ENCODE measurements around the gene NUB1. TPM values are rescaled to one million over a fixed set of nuclear protein-coding genes. Genes with fewer than 3 reads are reported as not detected.

NUB1 gene
- total RNA-seq, 1 donor = 50.7 TPM

- H3K27ac ChIP-seq (ENCODE audit: low read depth, low read length) = no peak overlapping the region
- H3K79me2 ChIP-seq (ENCODE audit: insufficient read depth, low read length) = no peaks in the 10 kb centered on the region
- H3K4me3 ChIP-seq (ENCODE audit: insufficient read depth, low read length) = no peak overlapping the region
- peaks cover 3% of the 10 kb centered on the region for H3K27me3 ChIP-seq (ENCODE audit: insufficient read depth, low read length)
- no peaks in the 10 kb centered on the region for H3K36me3 ChIP-seq (ENCODE audit: insufficient read depth, low read length)
- peaks cover 6% of the 10 kb centered on the region for H3K9me3 ChIP-seq (ENCODE audit: low read depth, low read length)
- no peak for TF ChIP-seq CTCF (IDR thresholded peaks at IDR 0.05; ENCODE audit: extremely low read depth, low read depth, low read length)
- H3K4me2 ChIP-seq (ENCODE audit: insufficient read depth, low read length) = no peak overlapping the region
- no peaks in the 10 kb centered on the region for H4K20me1 ChIP-seq (ENCODE audit: insufficient read depth, low read length)
- no peak overlapping the region for H2AFZ ChIP-seq (ENCODE audit: low read length)
- DNase-seq (ENCODE audit: insufficient read length, low spot score, missing footprints) = no peak
- peaks cover 35% of the 10 kb centered on the region for H3K4me1 ChIP-seq (ENCODE audit: insufficient read depth, low read length)
These were observed 81.6 kb downstream of the NUB1 start for GRCh38 chr7:151423226-151423625.

GRCh38 chr7:151423936-151424335 is 82.3 kb downstream of the NUB1 start:
- Histone ChIP-seq H4K20me1 (ENCODE audit: insufficient read depth, low read length) (no peaks in the 10 kb centered on the region), H3K27ac (ENCODE audit: low read depth, low read length) (no peak overlapping the region), H3K4me1 (ENCODE audit: insufficient read depth, low read length) (peaks cover 42% of the 10 kb centered on the region), H2AFZ (ENCODE audit: low read length) (no peak overlapping the region), H3K36me3 (ENCODE audit: insufficient read depth, low read length) (no peaks in the 10 kb centered on the region), H3K9me3 (ENCODE audit: low read depth, low read length) (peaks cover 6% of the 10 kb centered on the region), H3K4me2 (ENCODE audit: insufficient read depth, low read length) (no peak overlapping the region), H3K79me2 (ENCODE audit: insufficient read depth, low read length) (no peaks in the 10 kb centered on the region), H3K4me3 (ENCODE audit: insufficient read depth, low read length) (no peak overlapping the region), H3K27me3 (ENCODE audit: insufficient read depth, low read length) (peaks cover 3% of the 10 kb centered on the region)
- no peak for TF ChIP-seq CTCF (IDR thresholded peaks at IDR 0.05; ENCODE audit: extremely low read depth, low read depth, low read length)
- no peak for DNase-seq (ENCODE audit: insufficient read length, low spot score, missing footprints)

GRCh38 chr7:151424799-151425198 is 83.2 kb downstream of the NUB1 start:
- peak; percentile 77 for DNase-seq (ENCODE audit: insufficient read length, low spot score, missing footprints)
- H3K27ac ChIP-seq (ENCODE audit: low read depth, low read length) = peak overlapping the region; percentile 91

More at GRCh38 chr7:151424799-151425198, 83.2 kb downstream of the NUB1 start:
- no peak overlapping the region for H3K4me3 ChIP-seq (ENCODE audit: insufficient read depth, low read length)
- TF ChIP-seq CTCF (IDR thresholded peaks at IDR 0.05; ENCODE audit: extremely low read depth, low read depth, low read length) = no peak
- H3K9me3 ChIP-seq (ENCODE audit: low read depth, low read length) = peaks cover 2% of the 10 kb centered on the region
- no peaks in the 10 kb centered on the region for H3K79me2 ChIP-seq (ENCODE audit: insufficient read depth, low read length)
- H3K36me3 ChIP-seq (ENCODE audit: insufficient read depth, low read length) = no peaks in the 10 kb centered on the region
- H3K4me2 ChIP-seq (ENCODE audit: insufficient read depth, low read length) = no peak overlapping the region
- H4K20me1 ChIP-seq (ENCODE audit: insufficient read depth, low read length) = no peaks in the 10 kb centered on the region
- peaks cover 50% of the 10 kb centered on the region for H3K4me1 ChIP-seq (ENCODE audit: insufficient read depth, low read length)
- no peak overlapping the region for H2AFZ ChIP-seq (ENCODE audit: low read length)
- H3K27me3 ChIP-seq (ENCODE audit: insufficient read depth, low read length) = peaks cover 3% of the 10 kb centered on the region
